GM21447 (cell line): Measurements from ENCODE around the gene SEC63.
"Not testable (repeated sequence)": the region's sequence is repeated elsewhere in the genome, so short reads cannot be mapped to it uniquely, and the experiment has no call there.

Source experiments
- ATAC-seq: cut with Tn5 transposase; IDR thresholded peaks from one replicate; pipeline ENCODE4 v1.9.1; 2021; ENCODE audit not compliant: unreplicated experiment

SEC63 gene

DNA sequence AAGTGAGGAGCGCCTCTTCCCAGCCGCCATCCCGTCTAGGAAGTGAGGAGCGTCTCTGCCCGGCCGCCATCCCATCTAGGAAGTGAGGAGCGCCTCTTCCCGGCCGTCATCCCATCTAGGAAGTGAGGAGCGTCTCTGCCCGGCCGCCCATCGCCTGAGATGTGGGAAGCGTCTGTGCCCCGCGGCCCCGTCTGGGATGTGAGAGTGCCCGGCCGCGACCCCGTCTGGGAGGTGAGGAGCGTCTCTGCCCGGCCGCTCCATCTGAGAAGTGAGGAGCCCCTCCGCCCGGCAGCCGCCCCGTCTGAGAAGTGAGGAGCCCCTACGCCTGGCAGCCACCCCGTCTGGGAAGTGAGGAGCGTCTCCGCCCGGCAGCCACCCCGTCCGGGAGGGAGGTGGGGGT is 23.8 kb downstream of the SEC63 start:
- ATAC-seq = not testable (repeated sequence)

DNA sequence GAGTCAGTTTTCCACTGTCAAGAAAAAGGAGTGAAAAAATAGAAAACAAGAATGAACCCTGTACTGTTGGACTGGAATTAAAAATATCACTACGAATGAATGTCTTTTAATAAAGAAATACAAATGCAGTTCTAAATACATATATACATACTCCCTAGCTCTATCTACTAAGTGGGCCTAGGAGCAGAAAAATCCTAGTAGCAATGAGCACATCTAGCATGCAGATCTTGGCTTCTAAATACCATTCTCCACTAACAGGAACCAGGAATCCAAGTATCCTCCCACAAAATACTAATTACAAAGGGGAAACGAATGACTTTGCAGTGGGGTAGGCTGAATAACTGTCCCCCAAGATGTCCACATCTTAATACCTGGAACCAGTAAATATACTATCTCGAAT is 25.4 kb downstream of the SEC63 start:
- ATAC-seq = no peak

DNA sequence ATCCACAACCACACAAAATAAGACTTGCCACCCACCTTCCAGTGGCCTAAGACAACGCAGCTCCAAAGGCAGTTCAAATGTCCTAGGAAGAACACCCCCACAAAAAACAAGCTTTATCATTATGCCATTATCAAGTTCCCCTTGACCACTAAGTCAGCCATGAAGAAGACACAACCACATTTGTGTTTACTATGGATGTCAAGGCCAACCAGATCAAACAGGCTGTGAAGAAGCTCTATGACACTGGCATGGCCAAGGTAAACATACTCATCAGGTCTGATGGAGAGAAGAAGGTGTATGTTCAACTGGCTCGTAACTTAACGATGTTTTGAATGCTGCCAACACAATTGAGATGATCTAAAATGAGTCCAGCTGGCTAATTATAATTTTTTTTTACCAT is 26.1 kb downstream of the SEC63 start:
- ATAC-seq = no peak

DNA sequence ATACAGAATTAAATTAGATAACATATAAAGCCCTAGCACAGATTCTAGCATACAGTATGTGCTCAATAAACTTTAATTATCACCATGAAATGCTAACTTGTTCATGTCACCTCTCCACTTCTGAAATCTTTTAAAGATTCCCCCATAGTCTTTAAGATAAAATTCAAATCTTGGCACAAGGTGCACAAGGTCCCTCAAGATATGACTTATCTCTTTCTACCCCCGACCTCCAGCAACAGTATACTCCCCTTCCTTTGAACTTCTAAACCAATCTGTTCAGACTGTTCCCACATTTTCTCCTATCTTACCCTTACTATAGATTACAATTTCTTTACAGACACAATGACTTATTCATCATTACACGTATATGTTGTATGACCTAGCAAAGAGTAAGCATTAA is 29.0 kb downstream of the SEC63 start:
- no peak for ATAC-seq

DNA sequence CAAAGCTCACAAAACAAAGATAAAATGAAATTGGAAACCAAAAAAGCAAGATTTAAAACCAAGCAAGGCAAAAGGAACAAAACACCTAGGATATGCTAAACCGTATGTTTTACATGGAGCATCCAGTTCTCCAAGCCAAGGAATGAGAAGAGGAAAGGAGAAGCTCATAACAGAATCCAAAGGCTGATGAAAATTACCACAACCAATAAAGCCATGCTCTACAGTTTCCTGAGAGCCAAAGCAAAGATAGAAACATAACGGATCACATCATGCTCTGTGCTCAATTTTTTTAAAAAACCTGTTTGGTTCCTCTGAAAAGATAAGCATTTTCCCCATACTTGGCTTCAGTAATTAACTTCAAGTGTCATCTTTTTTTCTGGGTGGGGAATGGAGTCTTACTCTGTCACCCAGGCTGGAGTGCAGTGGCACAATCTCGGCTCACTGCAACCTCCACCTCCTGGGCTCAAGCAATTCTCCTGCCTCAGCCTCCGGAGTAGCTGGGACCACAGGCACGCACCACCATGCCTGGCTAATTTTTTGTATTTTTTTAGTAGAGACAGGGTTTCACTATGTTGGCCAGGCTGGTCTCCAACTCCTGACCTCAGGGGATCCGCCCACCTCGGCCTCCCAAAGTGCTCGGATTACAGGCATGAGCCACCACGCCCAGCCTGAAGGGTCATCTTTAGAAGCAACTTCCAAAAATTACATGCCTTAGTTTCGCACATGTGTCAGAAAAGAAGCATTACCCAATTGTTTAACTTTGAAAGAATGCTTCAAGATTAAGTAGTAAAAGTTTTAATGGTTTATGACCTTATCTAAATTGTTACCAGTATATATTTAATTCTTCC is 31.1 kb downstream of the SEC63 start:
- not testable (repeated sequence) for ATAC-seq

DNA sequence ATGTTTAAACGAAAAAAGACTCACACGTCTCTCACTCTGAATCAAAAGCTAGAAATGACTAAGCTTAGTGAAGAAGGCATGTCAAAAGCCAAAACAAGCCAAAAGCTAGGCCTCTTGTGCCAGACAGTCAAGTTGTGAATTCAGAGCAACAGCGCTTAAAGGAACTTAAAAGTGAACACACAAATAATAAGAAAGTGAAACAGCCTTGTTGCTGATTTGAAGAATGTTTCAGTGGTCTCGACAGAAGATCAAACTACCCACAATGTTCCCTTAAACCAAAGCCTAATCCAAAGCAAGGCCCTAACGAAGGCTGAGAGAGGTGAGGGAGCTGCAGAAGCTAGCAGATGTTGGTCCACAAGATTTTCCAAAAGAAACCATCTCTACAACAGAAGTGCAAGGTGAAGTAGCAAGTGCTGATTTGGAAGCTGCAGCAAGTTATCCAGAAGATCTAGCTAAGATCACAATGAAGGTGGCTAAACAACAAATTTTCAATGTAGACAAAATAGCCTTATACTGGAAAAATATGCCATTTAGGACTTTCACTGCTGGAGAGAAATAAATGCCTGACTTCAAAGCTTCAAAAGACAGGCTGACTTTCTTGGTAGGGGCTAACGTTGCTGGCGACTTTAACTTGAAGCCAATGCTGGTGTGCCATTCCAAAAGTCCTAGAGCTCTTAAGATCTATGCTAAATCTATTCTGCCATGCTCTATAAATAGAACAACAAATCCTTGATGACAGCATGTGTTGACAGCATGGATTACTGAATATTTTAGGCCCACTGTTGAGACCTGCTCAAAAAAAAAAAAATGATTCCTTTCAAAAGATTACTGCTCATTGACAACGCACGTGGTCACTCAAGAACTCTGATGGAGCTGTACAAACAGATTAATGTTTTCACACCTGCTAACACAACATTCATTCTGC is 40.3 kb downstream of the SEC63 start:
- no peak for ATAC-seq

DNA sequence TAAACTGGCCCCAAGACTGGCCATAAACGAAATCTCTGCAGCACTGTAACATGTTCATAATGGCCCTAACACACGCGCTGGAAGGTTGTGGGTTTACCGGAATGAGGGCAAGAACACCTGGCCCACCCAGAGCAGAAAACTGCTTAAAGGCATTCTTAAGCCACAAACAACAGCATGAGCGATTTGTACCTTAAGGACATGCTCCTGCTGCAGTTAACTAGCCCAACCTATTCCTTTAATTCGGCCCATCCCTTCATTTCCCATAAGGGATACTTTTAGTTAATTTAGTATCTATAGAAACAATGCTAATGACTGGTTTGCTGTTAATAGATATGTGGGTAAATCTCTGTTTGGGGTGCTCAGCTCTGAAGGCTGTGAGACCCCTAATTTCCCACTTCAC is 41.0 kb downstream of the SEC63 start:
- not testable (repeated sequence) for ATAC-seq

DNA sequence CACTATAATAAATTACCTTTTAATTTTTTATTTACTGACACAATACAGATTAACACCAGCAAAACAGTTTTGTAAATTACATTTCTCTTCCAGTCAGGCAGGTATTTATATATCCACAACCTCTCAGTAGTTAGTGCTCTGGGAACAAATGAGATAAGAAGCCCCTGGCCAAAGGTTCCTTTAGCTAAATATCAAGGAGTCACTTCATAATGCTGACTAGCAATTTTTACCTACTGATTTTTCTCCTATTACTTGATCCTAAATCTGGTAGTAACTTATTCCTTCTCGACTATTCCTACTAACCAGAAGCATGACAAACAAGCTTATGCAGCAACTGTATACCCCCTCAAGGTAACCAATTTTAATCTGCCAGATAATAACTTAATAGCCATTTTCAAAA is 46.3 kb downstream of the SEC63 start:
- ATAC-seq = no peak

DNA sequence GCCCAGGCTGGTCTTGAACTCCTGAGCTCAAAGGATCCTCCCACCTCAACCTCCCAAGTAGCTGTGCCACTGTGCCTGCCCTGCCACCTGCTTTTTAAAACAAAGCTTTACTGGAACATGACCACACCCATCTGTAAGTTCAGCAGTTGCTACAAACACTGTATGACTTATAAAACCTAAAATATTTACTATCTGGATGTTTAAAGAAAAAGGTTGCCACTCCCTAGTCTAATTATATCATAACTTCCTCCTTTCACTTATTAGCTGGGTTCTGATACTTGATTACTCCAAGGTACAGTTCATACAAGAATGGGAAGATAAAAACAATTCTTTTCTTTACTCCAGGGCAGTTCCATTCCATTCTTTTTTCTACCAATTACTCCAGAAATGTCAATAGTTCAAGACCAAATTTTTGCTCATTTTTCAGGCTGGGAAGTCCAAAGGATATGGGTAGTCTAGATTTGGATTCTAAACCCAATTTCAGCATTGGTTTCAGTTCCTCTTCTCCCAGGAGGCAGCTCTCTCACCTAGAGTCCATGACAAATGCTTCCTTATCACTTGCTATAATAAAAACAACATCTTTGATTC is 63.1 kb downstream of the SEC63 start:
- ATAC-seq = no peak

DNA sequence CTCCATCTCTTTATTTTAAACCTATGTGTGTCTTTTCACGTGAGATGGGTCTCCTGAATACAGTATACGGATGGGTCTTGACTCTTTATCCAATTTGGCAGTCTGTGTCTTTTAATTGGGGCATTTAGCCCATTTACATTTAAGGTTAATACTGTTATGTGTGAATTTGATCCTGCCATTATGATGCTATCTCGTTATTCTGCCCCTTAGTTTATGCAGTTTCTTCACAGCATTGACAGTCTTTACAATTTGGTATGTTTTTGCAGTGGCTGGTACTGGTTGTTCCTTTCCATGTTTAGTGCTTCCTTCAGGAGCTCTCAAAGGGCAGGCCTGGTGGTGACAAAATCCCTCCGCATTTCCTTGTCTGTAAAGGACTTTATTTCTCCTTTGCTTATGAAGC is 67.6 kb downstream of the SEC63 start:
- ATAC-seq = not testable (repeated sequence)

DNA sequence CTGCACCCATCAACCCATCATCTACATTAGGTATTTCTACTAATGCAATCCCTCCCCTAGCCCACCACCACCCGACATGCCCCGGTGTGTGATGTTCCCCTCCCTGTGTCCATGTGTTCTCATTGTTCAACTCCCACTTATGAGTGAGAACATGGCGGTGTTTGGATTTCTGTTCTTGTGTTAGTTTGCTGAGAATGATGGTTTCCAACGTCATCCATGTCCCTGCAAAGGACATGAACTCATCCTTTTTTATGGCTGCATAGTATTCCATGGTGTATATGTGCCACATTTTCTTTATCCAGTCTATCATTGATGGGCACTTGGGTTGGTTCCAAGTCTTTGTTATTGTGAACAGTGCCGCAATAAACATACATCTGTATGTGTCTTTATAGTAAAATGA is 72.1 kb downstream of the SEC63 start:
- not testable (repeated sequence) for ATAC-seq

DNA sequence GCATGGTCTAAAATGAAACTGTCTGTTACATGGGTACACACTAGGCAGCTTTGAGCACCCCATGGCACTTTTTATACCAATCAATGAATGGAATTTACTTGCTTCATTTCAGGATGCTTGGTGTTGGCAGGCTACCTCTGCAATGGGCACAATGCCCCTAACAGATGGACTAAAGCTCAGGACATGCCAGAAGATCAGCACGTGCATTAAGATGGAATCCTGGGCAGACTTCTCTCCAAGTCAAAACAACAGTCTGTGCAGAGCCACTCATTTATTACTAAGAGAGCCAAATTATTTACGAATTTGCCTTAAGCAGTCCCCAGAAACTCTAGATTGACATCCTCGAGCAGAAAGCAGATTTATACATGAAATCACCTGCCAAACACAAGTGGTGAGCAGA is 78.1 kb downstream of the SEC63 start:
- ATAC-seq = no peak

DNA sequence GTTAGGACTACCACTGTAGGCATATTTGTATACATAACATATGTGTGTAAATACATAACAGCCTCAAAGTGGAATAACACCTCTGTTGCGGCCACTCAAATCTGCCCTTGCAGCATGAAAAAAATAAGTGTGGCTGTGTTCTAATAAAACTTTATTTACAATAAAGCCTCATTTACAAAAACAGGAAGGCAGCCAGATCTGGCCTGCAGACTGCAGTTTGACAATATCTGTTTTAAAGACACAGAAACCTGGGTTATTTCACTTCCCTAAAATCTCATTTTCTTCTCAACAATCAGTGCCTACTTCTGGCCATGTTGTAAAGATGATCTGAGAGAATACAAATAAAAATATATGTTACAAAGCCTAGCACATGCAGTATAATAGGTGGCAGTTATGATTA is 80.0 kb downstream of the SEC63 start:
- ATAC-seq = no peak

DNA sequence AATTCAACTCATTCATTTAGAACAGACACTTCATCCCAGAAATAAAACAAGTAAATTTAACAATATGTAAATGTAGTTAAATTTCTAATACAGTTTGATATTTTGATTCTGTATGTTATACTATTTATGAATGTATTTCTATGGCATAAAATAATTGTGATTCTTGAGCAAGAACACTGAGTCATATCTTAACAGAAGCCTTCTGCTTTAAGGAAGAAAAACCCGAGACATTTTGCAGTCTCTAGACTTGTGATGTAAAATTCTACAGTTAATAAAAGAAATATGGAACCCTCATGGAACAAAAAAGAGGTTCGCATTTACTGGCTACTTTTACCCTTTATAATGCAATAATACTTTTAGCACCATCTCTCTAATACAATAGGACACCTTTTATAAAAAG is 86.0 kb downstream of the SEC63 start:
- ATAC-seq = no peak

DNA sequence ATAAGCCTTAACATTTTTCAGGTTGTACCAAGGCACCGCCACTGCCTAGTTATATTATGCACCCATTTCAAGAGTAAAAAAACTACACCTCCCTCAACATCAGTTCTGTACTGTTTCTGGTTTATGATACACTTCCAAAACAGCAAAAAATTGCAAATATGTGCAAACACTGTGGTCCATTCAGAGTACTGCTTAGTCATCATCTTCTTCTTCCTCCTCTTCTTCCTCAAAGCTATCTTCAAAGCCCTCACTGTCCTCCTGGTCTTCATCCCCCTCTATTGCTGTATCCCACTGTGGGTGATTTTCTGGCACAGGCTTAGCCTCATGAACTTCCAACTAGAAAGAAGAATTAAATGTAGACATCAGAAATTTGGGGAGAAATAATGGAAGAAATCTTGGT is 86.5 kb downstream of the SEC63 start:
- not testable (repeated sequence) for ATAC-seq

DNA sequence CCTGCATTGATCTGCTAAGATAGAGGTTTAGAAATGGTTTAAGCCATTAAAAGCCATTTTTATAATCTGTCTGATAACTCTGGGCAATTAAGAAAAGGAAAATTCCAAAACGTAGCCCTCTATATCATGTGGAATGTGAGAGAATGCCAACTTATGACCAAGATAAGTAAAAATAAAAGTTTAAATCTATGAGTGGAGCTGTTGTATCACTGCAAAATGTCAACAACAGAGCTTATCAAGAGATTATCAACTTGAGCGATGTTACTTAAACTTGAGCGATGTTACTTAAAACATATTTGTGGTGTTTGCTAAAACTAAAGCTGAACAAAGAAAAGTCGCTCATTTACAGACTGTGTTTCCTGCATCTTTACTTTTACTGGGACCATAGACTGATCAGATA is 87.0 kb downstream of the SEC63 start:
- ATAC-seq = no peak

DNA sequence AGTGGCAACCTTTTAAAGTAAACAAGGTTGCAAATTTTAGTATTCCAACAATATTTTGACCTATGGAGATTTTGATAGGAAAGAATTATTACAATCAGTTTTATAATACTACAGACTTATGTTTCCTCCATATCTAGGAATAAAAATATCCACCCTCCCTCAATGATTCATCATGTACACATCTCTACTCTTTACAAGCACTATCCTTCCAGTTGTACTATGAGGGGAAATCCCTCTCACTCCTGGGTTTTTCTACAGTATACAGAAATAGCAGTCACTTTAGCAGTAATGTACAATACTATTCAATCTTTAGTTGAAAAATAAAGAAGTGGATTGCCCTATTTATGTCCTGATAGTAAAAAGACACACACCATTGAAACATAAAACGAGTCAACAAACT is 87.6 kb downstream of the SEC63 start:
- ATAC-seq = no peak

DNA sequence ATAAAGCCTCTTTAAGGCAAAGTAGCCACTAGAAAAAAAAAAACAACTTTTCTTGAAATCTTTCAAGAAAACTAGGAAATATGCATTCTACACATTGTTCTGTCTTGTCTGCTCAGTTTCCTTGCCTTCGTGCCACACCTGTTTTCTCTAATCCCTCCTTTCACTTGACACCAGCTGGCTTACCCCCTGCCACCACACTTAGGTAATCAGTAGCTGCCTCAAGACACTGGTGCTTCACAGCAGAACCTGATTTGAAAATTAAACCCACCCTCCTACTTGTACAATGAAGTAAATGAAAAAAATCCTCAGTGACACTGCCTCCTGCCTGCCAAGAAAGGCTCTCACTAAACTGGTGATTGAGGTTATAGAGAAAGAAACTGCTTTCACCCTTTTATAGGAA is 88.1 kb downstream of the SEC63 start:
- no peak for ATAC-seq

DNA sequence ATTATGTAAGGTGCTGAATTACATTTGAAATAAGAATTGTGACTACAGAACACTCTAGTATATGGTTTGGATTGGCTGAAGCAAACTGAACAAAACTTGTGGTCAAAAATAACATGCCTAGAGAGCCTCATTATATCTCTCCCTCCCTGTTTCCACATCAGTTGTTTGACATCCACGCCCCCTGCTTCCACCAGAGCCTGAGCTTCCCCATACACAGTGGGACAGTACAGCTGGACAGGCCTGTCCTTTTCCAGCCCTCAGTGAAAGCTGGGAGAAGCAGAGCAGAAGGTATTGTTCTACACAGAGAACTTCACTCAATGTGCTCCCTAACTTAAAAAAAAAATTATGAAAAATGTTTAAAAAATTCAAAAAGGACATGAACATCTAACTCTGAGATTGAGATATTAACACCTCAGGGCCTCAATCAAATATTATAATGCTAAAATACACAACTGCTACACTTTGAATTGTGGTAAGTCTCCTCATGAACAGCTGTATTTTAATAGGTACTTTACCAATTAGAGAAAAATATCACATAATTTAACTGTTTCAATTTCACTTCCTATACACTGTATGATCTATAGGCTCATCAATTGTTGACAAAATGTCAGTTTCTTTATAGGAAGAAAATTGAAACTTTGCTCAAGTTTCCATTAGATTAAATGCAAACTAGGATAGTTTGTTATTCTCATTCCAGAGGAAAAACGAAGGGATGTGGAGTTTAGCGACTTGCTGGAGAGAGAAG is 89.0 kb downstream of the SEC63 start:
- ATAC-seq = no peak

DNA sequence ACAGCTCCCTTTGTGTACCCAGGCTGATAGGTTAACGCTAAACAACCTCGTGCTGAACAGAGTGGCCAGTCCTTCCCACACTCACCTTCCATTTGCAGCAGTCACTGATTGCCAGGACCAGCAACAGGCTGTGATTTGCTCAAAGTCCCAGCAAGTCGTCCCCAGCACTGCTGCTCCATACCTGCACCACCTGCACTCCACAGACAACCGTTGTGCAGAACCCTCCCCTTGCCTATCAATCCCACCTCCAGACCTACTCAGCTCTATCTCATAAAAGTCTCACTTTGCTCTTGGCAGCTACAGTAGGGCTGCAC is 90.7 kb downstream of the SEC63 start:
- no peak for ATAC-seq

DNA sequence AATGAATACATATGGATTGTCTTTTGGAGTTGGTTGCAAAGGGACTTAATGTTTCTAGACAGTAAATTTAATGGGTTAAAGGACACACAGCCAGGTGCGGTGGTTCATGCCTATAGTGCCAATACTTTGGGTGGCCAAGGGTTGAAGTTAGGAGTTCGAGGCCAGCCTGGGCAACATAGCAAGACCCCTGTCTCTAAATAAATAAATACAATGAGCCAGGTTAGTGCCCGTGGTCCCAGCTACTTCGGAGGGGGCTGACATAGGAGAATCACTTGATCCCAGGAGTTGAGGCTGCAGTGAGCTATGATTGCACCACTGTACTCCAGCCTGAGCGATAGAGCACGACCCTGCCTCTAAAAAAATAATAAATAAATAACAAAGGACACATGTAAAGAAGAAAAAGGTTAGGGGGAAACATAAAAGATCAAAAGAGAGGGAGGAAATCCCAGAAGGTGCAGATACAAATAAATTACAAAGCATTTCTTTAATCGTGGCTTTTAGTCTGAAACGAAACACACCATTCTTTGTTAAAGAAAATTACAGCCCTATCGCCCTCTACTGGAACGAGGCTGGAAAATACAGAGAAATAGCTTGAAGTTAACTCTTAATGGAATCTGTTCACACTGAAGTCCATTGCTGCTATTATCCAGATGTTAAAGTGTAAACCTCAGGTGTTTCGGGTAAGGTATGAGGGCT is 91.3 kb downstream of the SEC63 start:
- no peak for ATAC-seq
